SJSA1 (cell line): ENCODE data around the gene NTM. TPM values are rescaled to one million over a fixed set of nuclear protein-coding genes. Genes with fewer than 3 reads are reported as not detected.
"Not testable (repeated sequence)": the region's sequence is repeated elsewhere in the genome, so short reads cannot be mapped to it uniquely, and the experiment has no call there.

Source experiments
- DNase-seq, 2 experiments: peaks; one replicate each; pipeline ENCODE4 v3.0.0-alpha.2; 2015 to 2020; ENCODE audit warnings: low spot score in 2 of 2, low read depth in 1 of 2
- H3K27ac ChIP-seq: fragments of 250-450 bp; sonication (Bioruptor Pico); 2 replicates; pipeline ENCODE4 v1.5.1; 2020; ENCODE audit warnings: mild to moderate bottlenecking, moderate library complexity
- H3K27me3 ChIP-seq: fragments of 250-450 bp; sonication (Bioruptor Pico); replicated peaks from 2 replicates; pipeline ENCODE4 v1.5.1; 2020; ENCODE audit warnings: mild to moderate bottlenecking, moderate library complexity
- H3K36me3 ChIP-seq: fragments of 250-450 bp; sonication (Bioruptor Pico); 2 replicates; pipeline ENCODE4 v1.5.1; 2020; ENCODE audit warnings: mild to moderate bottlenecking
- H3K4me1 ChIP-seq: fragments of 250-450 bp; sonication (Bioruptor Pico); replicated peaks from 2 replicates; pipeline ENCODE4 v1.6.1; 2021; ENCODE audit warnings: mild to moderate bottlenecking
- H3K4me3 ChIP-seq: fragments of 250-450 bp; sonication (Bioruptor Pico); 2 replicates; pipeline ENCODE4 v1.5.1; 2020; ENCODE audit warnings: mild to moderate bottlenecking
- H3K9me3 ChIP-seq: fragments of 250-450 bp; sonication (Bioruptor Pico); replicated peaks from 2 replicates; pipeline ENCODE4 v1.5.1; 2020; ENCODE audit warnings: mild to moderate bottlenecking
- total RNA-seq: library from RNA; depleted of rRNA; stranded (reverse); fragments of >200 nt; shearing (Covaris generic); gene quantifications from 2 replicates; pipeline ENCODE4 v1.2.3, GENCODE V29; 2014

NTM gene
- total RNA-seq, 1 experiment from 2014 or later = 0.34 TPM

DNA sequence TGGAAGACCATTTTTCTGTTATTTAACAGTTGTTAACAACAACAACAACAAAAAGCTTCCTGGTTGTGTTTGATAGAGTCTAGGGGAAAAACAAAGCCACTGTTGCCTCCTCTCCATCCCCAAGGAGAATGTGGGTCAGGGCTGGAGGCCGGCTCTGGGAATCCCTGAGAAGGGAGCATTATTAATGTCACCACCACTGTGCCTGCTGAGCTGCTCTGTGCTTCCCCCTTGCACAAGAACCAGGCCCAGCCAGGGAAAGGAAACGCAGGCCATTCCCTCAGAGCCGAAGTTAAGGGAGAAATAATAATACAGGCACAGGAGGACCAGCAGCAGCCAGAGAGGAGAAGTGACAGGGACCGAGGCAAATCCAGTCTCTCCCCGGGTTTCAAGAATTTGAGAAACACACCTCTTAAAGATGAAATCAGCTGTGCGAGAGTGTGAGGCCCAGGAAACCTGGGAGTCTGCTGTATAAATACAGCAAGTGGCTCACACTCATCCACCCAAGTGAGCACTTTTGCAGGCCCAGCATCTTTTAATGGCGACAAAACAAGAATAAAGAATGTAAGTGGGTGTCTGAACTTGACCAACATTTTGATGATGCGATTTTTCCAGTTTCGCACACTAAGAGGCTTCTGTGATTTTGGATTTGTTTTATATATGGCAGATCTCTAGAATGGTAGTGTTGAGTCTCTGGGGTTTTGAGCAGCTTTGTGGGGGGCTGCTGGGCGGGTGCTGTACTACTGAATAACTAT is 539.2 kb downstream of the NTM start:
- Histone ChIP-seq H3K4me3 (no peak overlapping the region), H3K27me3 (no peaks in the 10 kb centered on the region), H3K9me3 (no peaks in the 10 kb centered on the region), H3K4me1 (peaks cover 7% of the 10 kb centered on the region), H3K36me3 (no peaks in the 10 kb centered on the region), H3K27ac (no peak overlapping the region)
- DNase-seq = no peak

DNA sequence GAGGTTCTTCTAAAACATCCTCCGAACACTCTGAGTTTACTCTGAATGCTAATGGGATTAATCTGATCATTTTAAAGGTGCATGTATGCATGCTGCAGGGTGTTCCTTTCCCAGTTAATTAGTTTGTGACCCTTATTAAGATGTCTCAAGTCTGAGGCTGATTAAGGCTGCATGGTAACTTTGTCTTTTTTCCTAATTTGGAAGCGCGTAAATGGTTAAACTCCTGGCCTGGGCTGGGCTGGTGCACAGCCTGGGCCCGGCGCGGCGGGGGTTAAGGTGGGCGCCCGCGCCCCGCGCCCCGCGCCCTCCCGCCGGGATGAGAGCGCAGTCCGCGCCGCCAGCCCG is 539.7 kb downstream of the NTM start:
- peak overlapping the region; percentile 45 for H3K4me3 ChIP-seq
- DNase-seq = no peak
- no peaks in the 10 kb centered on the region for H3K36me3 ChIP-seq
- H3K27ac ChIP-seq = no peak overlapping the region
- H3K9me3 ChIP-seq = no peaks in the 10 kb centered on the region
- H3K27me3 ChIP-seq = no peaks in the 10 kb centered on the region
- H3K4me1 ChIP-seq = peaks cover 2% of the 10 kb centered on the region

DNA sequence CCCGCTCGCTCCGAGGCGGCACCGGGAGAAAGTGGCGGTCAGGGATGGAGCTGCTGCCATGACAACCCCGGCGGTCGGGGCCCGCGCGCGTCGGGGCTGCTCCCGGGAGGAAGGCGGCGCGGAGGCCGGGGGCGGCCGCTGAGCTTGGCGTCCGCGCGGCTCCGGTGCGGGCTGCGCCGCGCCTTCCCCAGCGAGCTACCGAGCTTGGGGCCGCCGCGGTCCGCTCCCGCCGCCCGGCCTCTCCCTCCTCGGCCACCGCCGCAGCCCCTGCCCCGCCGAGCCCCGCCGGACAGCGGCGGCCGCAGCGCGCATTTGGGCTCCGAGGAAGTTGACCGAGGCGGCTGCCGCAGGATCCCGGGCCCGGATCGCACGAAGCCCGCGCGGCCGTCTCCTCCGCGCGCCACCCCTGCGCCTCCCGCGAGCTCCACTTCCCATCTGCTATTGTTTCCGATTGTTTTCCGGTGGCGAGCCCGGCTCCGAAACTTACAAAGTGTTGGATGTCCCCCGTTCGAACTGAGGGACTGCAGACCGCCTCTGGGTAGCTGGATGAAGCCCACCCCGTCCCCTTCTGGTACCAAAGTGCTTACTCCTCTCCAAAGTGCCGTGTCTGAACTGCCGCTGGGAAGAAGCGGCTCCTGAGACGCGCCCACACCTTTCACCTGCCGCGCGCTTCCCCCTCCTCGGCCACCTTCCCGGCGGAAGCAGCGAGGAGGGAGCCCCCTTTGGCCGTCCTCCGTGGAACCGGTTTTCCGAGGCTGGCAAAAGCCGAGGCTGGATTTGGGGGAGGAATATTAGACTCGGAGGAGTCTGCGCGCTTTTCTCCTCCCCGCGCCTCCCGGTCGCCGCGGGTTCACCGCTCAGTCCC is 540.3 kb downstream of the NTM start:
- no peaks in the 10 kb centered on the region for H3K27me3 ChIP-seq
- peak overlapping the region; percentile 45 for H3K4me3 ChIP-seq
- peak in 1 of 2 experiments; percentile 56 for DNase-seq
- no peaks in the 10 kb centered on the region for H3K4me1 ChIP-seq
- H3K36me3 ChIP-seq = no peaks in the 10 kb centered on the region
- H3K9me3 ChIP-seq = no peaks in the 10 kb centered on the region
- no peak overlapping the region for H3K27ac ChIP-seq

DNA sequence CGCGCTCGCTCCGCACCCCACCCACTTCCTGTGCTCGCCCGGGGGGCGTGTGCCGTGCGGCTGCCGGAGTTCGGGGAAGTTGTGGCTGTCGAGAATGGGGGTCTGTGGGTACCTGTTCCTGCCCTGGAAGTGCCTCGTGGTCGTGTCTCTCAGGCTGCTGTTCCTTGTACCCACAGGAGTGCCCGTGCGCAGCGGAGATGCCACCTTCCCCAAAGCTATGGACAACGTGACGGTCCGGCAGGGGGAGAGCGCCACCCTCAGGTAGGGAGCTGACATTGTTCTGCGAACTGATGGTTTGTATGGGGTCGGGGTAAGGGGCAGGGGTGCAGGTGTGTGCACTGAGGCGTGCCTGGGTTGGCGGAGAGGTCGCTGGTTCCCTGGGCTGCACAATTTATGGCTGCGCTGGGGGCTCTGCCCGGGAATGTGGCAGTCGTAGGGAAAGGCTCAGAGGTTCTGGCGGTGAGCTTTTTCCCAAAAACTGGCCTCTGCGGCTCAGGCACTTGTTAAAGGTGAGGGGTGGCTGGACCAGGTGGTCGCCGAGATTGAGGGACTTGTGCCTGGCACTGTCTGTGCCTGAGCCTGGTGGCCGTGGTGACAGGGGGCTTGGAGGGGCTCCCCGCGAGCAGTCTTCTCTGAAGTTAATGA is 541.1 kb downstream of the NTM start:
- H3K36me3 ChIP-seq, H3K27me3 ChIP-seq, H3K4me1 ChIP-seq, H3K27ac ChIP-seq, DNase-seq, H3K9me3 ChIP-seq: not testable (repeated sequence)
- peak overlapping the region; percentile 45 for H3K4me3 ChIP-seq

DNA sequence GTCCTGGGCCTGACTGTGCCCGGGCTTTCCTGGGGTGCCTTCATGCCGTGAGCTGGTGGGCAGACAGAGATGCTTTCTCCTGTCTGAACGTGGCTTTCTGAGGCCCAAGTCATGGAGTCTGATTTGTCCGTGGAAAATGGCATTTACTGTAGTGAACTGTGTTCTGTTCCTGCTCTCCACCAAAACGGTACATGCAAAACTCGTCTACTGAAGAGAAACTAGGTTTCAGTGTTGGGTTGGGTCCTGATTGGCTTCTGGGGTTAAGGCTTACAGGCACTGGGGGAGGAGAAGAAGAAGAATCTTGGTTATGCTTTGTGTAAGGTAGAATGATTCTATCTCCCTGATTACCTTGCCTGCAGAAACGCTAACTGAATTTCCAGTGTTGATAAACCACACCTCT is 541.7 kb downstream of the NTM start:
- Histone ChIP-seq H3K4me3 (no peak overlapping the region), H3K4me1 (no peaks in the 10 kb centered on the region), H3K36me3 (no peaks in the 10 kb centered on the region), H3K27me3 (no peaks in the 10 kb centered on the region), H3K9me3 (no peaks in the 10 kb centered on the region), H3K27ac (no peak overlapping the region)
- DNase-seq = no peak

DNA sequence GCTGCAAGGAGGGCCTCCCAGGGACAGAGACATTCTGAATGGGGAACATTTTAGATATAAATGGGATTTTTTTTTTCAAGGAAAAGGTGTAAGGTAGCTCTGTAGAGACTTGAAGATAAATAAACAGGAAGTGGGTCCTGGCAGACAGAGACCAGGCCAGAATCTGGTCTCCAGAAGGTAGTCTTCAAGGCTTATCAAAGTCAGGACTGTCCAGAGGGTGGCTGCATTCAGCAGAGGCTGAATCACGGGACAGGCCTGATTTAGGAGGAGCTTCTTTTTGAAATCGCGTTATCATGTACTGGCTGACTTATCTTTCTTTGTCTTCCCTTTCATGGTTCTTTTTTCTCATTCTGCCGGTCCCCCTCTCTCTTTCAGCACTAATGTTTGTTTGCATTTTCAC is 542.9 kb downstream of the NTM start:
- H3K4me1 ChIP-seq = no peaks in the 10 kb centered on the region

DNA sequence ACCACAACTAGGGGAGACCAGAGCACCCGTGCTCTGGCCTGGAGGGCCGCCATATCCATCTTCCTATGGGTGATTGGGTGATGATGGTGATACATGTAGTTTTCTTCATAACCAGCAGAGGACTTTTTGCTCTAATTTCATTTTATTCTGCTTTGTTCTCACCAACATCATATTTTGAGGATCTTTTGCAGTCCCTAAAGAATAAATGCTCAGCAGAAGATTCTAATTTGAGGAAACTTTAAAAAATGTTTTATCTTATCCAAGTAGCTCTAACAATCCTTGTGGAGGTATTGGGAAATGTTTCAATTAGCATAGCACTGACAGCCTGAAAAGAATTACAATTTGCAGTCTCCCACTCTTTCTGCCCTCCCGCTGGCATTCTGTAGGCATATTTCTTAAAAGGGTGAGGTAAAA is 544.0 kb downstream of the NTM start:
- Histone ChIP-seq H3K36me3 (no peaks in the 10 kb centered on the region), H3K4me3 (no peak overlapping the region), H3K9me3 (no peaks in the 10 kb centered on the region), H3K27ac (no peak overlapping the region), H3K27me3 (no peaks in the 10 kb centered on the region), H3K4me1 (no peaks in the 10 kb centered on the region)
- peak in 1 of 2 experiments; percentile 3 for DNase-seq

More for the DNA sequence above, 542.9 kb downstream of the NTM start:
- no peak for DNase-seq
- H3K27me3 ChIP-seq = no peaks in the 10 kb centered on the region
- H3K9me3 ChIP-seq = no peaks in the 10 kb centered on the region
- no peaks in the 10 kb centered on the region for H3K36me3 ChIP-seq
- H3K27ac ChIP-seq = no peak overlapping the region
- H3K4me3 ChIP-seq = no peak overlapping the region

DNA sequence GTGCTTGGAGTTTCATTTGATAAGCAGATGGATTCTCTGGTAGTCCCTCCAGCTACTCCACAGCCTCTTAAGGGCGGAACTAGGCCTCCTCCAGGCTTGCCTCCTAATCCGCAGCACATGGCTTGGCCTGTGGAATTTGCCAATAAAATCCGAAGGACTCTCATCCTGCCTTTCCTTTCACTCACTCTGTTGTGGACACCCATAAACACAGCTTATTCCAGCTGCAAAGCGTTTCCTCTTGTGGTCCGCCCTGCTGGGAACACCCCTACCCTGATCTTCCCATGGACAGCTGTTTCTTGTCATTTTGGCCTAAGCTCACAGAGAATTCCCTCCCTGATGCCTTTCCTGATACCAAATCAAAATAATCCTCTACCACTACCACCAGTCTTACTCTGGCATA is 546.2 kb downstream of the NTM start:
- no peaks in the 10 kb centered on the region for H3K4me1 ChIP-seq
- H3K9me3 ChIP-seq = no peaks in the 10 kb centered on the region
- H3K36me3 ChIP-seq = no peaks in the 10 kb centered on the region
- no peaks in the 10 kb centered on the region for H3K27me3 ChIP-seq
- no peak overlapping the region for H3K4me3 ChIP-seq
- DNase-seq = no peak
- H3K27ac ChIP-seq = no peak overlapping the region

DNA sequence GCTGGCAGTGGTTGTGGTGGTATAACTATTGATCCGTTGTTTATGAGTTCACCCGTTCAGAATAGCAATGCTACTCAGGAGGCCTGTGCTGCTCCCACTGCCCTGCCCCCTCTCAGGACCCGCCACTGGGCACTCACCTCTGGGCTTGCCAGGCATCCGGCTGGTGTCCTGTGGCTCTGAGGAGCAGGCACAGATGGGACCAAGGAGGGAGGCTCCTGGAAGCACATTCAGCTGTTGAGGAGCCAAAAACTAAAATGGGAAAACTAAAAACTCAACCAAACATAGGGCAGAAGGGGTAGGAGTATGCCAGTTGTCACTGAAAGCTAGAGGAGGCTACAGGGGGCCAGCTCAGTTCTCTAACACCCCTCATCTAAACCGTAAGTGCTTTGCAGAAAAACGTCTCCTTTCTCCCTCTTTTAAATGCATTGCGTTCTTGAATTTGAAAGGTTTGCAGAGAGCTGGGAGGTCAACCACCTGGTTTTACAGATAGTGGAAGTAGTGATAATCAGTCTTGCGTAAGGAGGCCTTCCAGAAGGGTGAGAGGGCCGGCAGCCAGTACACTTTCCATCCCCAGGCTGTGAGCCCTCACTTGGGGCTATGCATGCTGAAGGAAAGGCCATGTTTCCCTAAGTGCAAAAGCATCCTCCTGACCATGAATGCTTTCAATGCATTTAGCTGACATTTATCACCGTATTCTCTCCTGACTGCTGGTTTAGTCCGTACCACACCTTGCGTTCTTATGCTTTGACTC is 547.4 kb downstream of the NTM start:
- no peaks in the 10 kb centered on the region for H3K9me3 ChIP-seq
- no peaks in the 10 kb centered on the region for H3K27me3 ChIP-seq
- H3K4me1 ChIP-seq = no peaks in the 10 kb centered on the region
- H3K27ac ChIP-seq = no peak overlapping the region
- no peak overlapping the region for H3K4me3 ChIP-seq
- H3K36me3 ChIP-seq = no peaks in the 10 kb centered on the region
- no peak for DNase-seq

DNA sequence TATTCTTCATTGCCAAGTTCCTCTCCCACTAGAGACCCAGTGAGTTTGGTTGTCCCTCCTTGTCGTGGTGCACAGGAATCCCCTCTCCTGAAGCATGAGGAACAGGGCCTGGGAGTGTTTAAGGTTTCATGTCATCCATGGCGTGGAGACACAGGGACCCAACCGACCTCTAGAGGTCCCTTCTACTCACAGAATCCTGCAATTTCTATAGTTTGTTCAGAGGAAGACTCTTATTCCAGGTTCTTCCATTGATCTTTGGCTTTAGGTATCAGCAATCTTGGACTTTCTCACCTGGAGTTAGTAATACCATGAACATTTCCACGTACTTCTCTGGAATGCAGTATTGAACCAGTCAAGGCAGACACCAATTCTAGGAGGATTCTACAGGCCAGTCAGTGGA is 548.2 kb downstream of the NTM start:
- DNase-seq = no peak
- Histone ChIP-seq H3K4me3 (no peak overlapping the region), H3K4me1 (no peaks in the 10 kb centered on the region), H3K27me3 (no peaks in the 10 kb centered on the region), H3K36me3 (no peaks in the 10 kb centered on the region), H3K27ac (no peak overlapping the region), H3K9me3 (no peaks in the 10 kb centered on the region)

DNA sequence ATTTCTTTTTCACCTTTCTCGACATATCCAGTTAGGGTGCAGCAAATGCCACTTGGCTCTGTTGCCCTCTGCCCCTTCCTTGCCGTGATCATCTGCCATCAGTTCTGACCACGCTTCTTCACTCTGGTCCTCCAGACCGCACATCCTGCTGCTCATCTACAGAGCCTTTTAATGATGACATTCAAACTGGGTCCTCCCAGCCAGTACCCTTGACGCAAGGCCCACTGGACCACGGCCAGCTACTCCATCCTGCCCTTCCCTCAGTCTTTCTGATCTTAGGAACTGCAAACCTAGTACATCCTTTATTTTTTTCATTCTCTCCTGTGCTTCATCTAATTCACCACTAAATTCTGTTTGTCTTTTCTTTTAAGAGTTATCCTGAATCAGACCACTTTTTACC is 551.8 kb downstream of the NTM start:
- no peak for DNase-seq
- Histone ChIP-seq H3K27me3 (no peaks in the 10 kb centered on the region), H3K27ac (no peak overlapping the region), H3K36me3 (no peaks in the 10 kb centered on the region), H3K4me3 (no peak overlapping the region), H3K9me3 (no peaks in the 10 kb centered on the region), H3K4me1 (peaks cover 14% of the 10 kb centered on the region)

DNA sequence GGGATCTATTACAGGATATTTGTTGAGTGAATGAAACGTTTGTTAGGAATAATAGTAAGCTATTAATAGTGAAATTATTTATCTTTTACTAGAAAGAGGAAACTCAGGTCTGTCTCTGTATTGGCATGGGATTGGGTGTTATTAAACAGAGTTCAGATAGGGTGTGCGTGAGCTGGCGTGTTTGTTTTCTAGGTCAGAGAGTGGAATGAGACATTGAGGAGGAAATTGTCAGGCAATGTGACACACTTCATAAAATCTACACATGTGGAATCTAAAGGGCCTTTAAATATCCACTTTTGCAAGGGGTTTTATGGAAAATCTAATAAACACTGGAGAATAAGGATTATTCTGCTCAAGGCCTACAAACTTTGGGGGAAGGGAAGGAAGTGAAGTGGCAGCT is 552.9 kb downstream of the NTM start:
- no peaks in the 10 kb centered on the region for H3K27me3 ChIP-seq
- DNase-seq = no peak
- no peak overlapping the region for H3K4me3 ChIP-seq
- no peak overlapping the region for H3K27ac ChIP-seq
- peaks cover 14% of the 10 kb centered on the region for H3K4me1 ChIP-seq
- H3K9me3 ChIP-seq = no peaks in the 10 kb centered on the region
- H3K36me3 ChIP-seq = no peaks in the 10 kb centered on the region

DNA sequence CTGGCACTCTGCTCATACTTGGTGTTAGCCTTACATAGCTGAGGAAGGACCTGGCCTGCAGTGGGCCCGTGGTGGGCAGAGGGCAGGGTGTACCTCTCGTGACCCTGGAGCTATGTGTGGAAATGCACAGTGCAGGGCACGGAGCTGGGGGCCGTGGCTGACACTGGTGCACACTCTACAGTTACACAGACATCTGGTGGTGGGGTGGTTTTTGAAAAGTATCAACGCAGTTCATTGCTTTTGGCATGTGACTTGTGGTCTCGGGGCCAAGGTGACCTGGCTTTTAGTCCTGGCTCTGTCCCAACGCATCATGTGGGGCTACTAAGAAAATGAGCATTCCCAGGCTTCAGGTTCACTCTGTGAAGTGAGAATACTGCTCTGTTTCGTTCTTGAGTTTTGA is 553.6 kb downstream of the NTM start:
- H3K27ac ChIP-seq = peak overlapping the region; percentile 69
- no peak for DNase-seq

More for the DNA sequence above, 553.6 kb downstream of the NTM start:
- Histone ChIP-seq H3K9me3 (no peaks in the 10 kb centered on the region), H3K4me3 (no peak overlapping the region), H3K4me1 (peaks cover 14% of the 10 kb centered on the region), H3K27me3 (no peaks in the 10 kb centered on the region), H3K36me3 (no peaks in the 10 kb centered on the region)
